ENCODE data around the gene SPRR2E. TPM values are rescaled to one million over a fixed set of nuclear protein-coding genes. Genes with fewer than 3 reads are reported as not detected.

The SPRR2E gene
- total and polyA plus RNA-seq, 7 experiments from 2014 or later, result not detected

DNA sequence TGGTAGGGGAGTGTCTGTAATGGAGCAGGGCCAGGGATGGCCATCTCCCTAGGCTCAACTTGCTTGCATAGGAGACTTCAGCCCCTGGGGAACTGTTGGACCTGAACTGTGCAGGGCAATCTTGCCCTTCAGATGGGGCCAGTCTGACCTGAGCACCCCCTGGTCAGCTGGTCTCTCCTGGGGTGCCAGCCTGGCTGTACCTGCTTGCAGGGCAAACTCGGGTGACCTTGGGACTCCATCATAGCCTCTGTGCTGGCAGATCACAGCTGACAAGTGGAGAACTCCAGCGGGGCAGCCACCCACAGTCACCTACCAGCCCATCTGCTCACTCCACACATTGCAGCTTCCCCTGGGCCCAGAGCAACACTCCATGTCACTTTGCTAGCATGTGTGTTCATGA lies 45.1 kb downstream of the SPRR2E start:
- no peaks in the 10 kb centered on the region for H3K27me3 ChIP-seq (ENCODE audit: control insufficient read depth in 2 of 2, insufficient read depth in 2 of 2, low read length in 2 of 2)
- ChIA-PET POLR2A (no interaction called here), CTCF (no interaction called here)
- no peaks in the 10 kb centered on the region for H3K4me1 ChIP-seq (ENCODE audit: control insufficient read depth in 2 of 2, insufficient read depth in 2 of 2, low read length in 2 of 2)
- no peak for ATAC-seq
- H3K27me3 Mint-ChIP-seq, result peaks cover 24 to 63% (median 55%) of the 10 kb centered on the region in 5 donors
- no peak overlapping the region for H3K27ac ChIP-seq (ENCODE audit: low read depth, low read length)
- no peak for DNase-seq
- no peak overlapping the region for H3K27ac Mint-ChIP-seq
- H3K36me3 ChIP-seq (ENCODE audit: control insufficient read depth in 2 of 3, insufficient read depth in 3 of 3, low read length in 3 of 3), result no peaks in the 10 kb centered on the region
- H3K4me3 Mint-ChIP-seq, result no peak overlapping the region
- no peaks in the 10 kb centered on the region for H3K4me1 Mint-ChIP-seq
- H3K36me3 Mint-ChIP-seq, result no peaks in the 10 kb centered on the region
- no peaks in the 10 kb centered on the region for H3K9me3 ChIP-seq (ENCODE audit: control insufficient read depth in 2 of 3, low read length in 3 of 3)
- intact Hi-C loops (cut with micrococcal nuclease), result no loop called here
- peaks cover 0 to 16% (median 1%) of the 10 kb centered on the region in 11 donors for H3K9me3 Mint-ChIP-seq
- H3K4me3 ChIP-seq (ENCODE audit: low read length), result no peak overlapping the region

Other genes with a start within 250 kb of the SPRR2E start
- gene LCE7A, start 234.5 kb downstream of the SPRR2E start, total RNA-seq, result not detected
- not detected for gene LCE7A, start 234.5 kb downstream of the SPRR2E start, polyA plus RNA-seq
- gene SMCP, start 216.2 kb downstream of the SPRR2E start, total RNA-seq, result not detected
- not detected for gene SMCP, start 216.2 kb downstream of the SPRR2E start, polyA plus RNA-seq
- not detected for gene IVL, start 186.0 kb downstream of the SPRR2E start, total RNA-seq
- gene IVL, start 186.0 kb downstream of the SPRR2E start, polyA plus RNA-seq, result not detected
- gene SPRR5, start 147.3 kb downstream of the SPRR2E start, total RNA-seq, result not detected
- not detected for gene SPRR5, start 147.3 kb downstream of the SPRR2E start, polyA plus RNA-seq
- gene SPRR4, start 123.9 kb downstream of the SPRR2E start, total RNA-seq, result not detected
- gene SPRR4, start 123.9 kb downstream of the SPRR2E start, polyA plus RNA-seq, result not detected
- not detected for gene SPRR1A, start 110.4 kb downstream of the SPRR2E start, total RNA-seq
- gene SPRR1A, start 110.4 kb downstream of the SPRR2E start, polyA plus RNA-seq, result not detected
- not detected for gene SPRR3, start 92.8 kb downstream of the SPRR2E start, total RNA-seq
- gene SPRR3, start 92.8 kb downstream of the SPRR2E start, polyA plus RNA-seq, result not detected
- not detected for gene SPRR1B, start 63.3 kb downstream of the SPRR2E start, total RNA-seq
- gene SPRR1B, start 63.3 kb downstream of the SPRR2E start, polyA plus RNA-seq, result not detected
- gene SPRR2D, start 53.4 kb downstream of the SPRR2E start, total RNA-seq, result not detected
- gene SPRR2D, start 53.4 kb downstream of the SPRR2E start, polyA plus RNA-seq, result not detected
- not detected for gene SPRR2A, start 37.0 kb downstream of the SPRR2E start, total RNA-seq
- gene SPRR2A, start 37.0 kb downstream of the SPRR2E start, polyA plus RNA-seq, result not detected
- gene SPRR2B, start 22.9 kb downstream of the SPRR2E start, total RNA-seq, result not detected
- not detected for gene SPRR2B, start 22.9 kb downstream of the SPRR2E start, polyA plus RNA-seq
- not detected for gene SPRR2F, start 19.0 kb upstream of the SPRR2E start, total RNA-seq
- not detected for gene SPRR2F, start 19.0 kb upstream of the SPRR2E start, polyA plus RNA-seq
- not detected for gene SPRR2G, start 56.4 kb upstream of the SPRR2E start, total RNA-seq
- not detected for gene SPRR2G, start 56.4 kb upstream of the SPRR2E start, polyA plus RNA-seq
- not detected for gene LELP1, start 108.9 kb upstream of the SPRR2E start, total RNA-seq
- not detected for gene LELP1, start 108.9 kb upstream of the SPRR2E start, polyA plus RNA-seq
- gene PRR9, start 123.1 kb upstream of the SPRR2E start, total RNA-seq, result not detected
- not detected for gene PRR9, start 123.1 kb upstream of the SPRR2E start, polyA plus RNA-seq
- gene LORICRIN, start 165.2 kb upstream of the SPRR2E start, total RNA-seq, result not detected
- not detected for gene LORICRIN, start 165.2 kb upstream of the SPRR2E start, polyA plus RNA-seq
- gene PGLYRP3, start 218.4 kb upstream of the SPRR2E start, total RNA-seq, result not detected
- gene PGLYRP3, start 218.4 kb upstream of the SPRR2E start, polyA plus RNA-seq, result not detected

Measured in naive thymus-derived CD4-positive, alpha-beta T cell (primary cell).